SK-N-MC (cell line): ENCODE data around the gene CDH15.

Source experiments
- DNase-seq: peaks from one replicate; pipeline ENCODE4 v3.0.0-alpha.2; 2011; ENCODE audit warnings: low read depth, low spot score
- H3K27ac ChIP-seq: fragments of 200-600 bp; sonication (generic); 2 replicates; pipeline ENCODE4 v1.5.1; 2016; ENCODE audit warnings: mixed run types
- H3K36me3 ChIP-seq: fragments of 200-600 bp; sonication (generic); 2 replicates; pipeline ENCODE4 v1.6.1; 2017; ENCODE audit warnings: antibody characterized with exemption, low read length, mixed read lengths; ENCODE audit not compliant: insufficient read depth
- H3K4me3 ChIP-seq: fragments of 200-600 bp; sonication (generic); 2 replicates; pipeline ENCODE4 v1.5.1; 2016
- H3K9ac ChIP-seq: fragments of 200-600 bp; sonication (generic); 2 replicates; pipeline ENCODE4 v1.8.0; 2017; ENCODE audit warnings: mixed run types, mixed read lengths; ENCODE audit not compliant: insufficient read length
- H3K9me3 ChIP-seq: fragments of 200-600 bp; sonication (generic); 2 replicates; pipeline ENCODE4 v1.6.1; 2017; ENCODE audit warnings: low read depth, mild to moderate bottlenecking, antibody characterized with exemption, low read length, moderate library complexity, mixed read lengths
- EZH2 ChIP-seq: fragments of 200-600 bp; sonication (generic); IDR thresholded peaks from one replicate; pipeline ENCODE4 v1.6.1; 2017; ENCODE audit warnings: antibody characterized with exemption
- FOXP2 ChIP-seq: optimal IDR thresholded peaks from 2 replicates; pipeline ENCODE3; 2011; ENCODE audit warnings: mild to moderate bottlenecking, moderate library complexity; ENCODE audit not compliant: insufficient read depth; ENCODE audit errors: extremely low read length, control extremely low read depth
- POLR2AphosphoS5 ChIP-seq: IDR thresholded peaks from 2 replicates; pipeline ENCODE4 v1.6.1; 2012; ENCODE audit warnings: mild to moderate bottlenecking, low read depth, low read length, borderline replicate concordance

Gene CDH15

DNA sequence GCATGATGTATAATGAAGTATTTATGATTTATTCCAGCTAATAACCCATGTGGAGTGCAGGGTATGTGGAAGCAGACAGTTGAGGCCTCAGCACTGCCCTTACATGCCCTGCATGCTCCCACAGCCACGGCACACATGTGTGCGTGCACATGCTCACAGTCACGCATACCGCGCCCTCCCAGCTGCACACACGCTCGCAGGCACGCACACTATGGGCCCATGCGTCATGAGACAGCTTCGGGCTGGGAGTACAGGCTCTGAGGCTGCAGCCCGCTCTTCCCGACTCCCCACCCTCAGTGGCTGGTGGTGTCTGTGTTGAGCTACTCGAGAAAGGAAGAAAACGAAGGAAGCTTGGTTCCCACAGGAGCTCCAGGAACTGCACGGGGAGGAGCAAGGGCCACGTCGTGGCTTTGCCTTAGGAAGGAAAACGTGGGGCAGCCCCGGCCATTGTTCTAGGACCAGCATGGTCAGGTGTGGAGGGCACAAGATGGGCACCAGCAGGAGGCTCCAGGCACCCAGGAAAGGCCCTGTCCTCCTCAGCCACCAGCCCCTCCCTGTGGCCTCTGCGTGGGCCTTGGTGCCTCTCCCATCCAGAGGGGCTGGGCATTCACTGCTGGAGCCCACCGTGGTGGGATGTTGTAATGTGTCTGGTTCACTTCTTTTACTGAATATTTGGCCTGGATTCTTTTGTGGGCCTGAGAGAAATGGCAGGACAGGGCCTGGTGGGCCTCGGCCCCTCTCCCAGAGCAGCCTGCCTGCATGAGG is 27.5 kb upstream of the CDH15 start:
- DNase-seq: no peak

DNA sequence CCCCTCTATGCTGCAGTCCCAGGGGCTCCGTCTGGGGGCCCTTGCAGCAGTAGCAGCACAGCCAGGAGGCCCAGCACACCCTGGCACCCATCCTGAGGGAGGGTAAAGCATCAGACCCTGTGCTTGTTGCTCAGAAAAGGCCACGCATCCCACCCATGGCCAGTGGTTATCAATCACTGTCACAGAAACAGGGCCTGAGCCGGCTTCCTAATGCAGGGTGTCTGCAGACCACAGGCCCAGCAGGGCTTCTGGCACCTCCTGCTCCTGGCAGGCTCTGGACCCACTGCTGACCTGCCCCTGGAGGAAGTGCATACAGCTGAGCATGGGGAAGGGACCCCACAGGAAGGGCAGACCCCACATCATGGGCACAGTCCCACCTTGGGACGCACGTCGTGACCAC is 26.9 kb upstream of the CDH15 start:
- no peak overlapping the region for H3K9ac ChIP-seq
- no peak for DNase-seq
- TF ChIP-seq POLR2AphosphoS5 (no peak), FOXP2 (no peak), EZH2 (no peak)
- H3K27ac ChIP-seq: no peak overlapping the region
- H3K4me3 ChIP-seq: no peak overlapping the region
- no peaks in the 10 kb centered on the region for H3K36me3 ChIP-seq
- H3K9me3 ChIP-seq: no peaks in the 10 kb centered on the region

More for the DNA sequence above, 27.5 kb upstream of the CDH15 start:
- no peaks in the 10 kb centered on the region for H3K9me3 ChIP-seq
- H3K36me3 ChIP-seq: no peaks in the 10 kb centered on the region
- H3K4me3 ChIP-seq: no peak overlapping the region
- H3K9ac ChIP-seq: no peak overlapping the region
- TF ChIP-seq POLR2AphosphoS5: no peak
- TF ChIP-seq FOXP2: no peak
- TF ChIP-seq EZH2: no peak
- no peak overlapping the region for H3K27ac ChIP-seq

DNA sequence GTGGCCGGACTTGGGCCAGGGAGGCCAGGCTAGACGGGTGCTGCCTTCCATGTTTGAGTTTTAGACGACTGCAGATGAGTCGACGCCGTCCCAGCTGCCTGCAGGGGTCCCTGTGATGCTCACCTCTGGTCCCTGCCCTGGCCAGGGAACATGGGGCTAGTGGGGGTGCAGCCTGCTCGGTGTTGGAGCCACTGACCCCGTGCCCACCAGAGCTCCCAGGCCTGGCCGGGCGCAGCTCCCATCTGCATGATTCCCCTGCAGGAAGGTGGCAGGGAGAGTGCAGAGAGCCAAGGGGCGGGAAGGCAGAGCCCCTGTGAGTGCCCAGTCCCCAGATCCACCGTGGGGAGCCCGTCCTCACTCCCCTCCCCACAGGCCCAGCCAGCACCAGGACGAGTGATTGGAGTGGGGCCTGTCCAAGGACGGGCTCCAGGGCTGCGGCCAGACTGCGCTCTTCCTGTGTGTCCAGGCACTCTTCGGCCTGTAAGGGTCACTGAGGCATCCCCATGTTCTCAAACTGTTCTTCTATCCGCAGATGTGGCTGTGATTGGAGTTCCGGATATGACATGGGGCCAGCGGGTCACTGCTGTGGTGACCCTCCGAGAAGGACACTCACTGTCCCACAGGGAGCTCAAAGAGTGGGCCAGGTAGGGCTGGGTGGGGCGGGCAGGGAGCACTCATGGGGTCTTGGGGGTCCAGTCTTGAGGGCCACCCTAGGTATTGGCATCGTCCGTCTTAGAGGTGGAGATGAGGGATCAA is 26.0 kb upstream of the CDH15 start:
- no peak for TF ChIP-seq FOXP2
- no peaks in the 10 kb centered on the region for H3K9me3 ChIP-seq
- DNase-seq: no peak
- no peak overlapping the region for H3K4me3 ChIP-seq
- no peak overlapping the region for H3K9ac ChIP-seq
- H3K27ac ChIP-seq: no peak overlapping the region
- H3K36me3 ChIP-seq: no peaks in the 10 kb centered on the region

DNA sequence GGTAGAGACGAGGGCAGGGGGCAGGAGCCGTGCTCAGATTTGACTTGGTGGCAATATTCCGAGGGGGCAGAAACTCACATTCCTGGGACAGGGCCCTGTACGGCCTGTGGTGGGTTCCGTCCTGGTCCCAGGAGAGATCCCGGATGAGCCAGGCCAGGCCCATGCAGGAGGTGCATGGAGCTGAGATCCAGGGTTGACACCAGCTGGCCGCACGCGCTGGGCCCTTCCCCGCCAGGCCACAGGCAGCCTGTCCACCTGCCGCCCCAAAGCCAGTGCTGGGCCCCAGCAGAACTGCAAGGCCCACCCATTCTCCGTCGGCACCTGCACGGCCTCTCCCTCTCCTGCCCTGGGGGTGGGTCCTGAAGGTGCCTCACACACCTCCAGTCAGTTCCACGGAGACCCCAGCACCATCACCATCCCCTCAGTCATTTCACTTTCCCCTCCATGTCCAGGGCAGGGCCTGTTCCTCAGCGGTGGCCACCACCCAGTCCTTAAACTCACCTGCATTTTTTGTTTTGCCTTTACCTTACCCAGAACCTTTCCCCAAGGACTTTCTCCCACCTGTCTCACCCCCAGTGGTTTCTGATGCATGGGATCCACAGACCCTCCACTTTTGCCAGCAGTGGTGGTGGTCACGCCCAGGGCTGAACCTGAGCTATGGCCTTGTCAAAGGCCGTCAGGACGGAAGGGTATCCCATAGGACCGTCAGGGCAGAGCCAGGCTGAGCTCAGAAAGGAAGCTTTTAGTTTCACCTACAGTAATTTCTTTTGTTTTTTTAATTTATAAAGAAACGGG is 25.1 kb upstream of the CDH15 start:
- Histone ChIP-seq H3K4me3 (no peak overlapping the region), H3K27ac (no peak overlapping the region), H3K9ac (no peak overlapping the region), H3K36me3 (no peaks in the 10 kb centered on the region), H3K9me3 (no peaks in the 10 kb centered on the region)
- DNase-seq: no peak
- TF ChIP-seq FOXP2 (no peak), EZH2 (no peak), POLR2AphosphoS5 (no peak)

GRCh38 chr16:89147085-89147817 is 24.3 kb upstream of the CDH15 start:
- DNase-seq: no peak
- TF ChIP-seq EZH2 (no peak), FOXP2 (no peak), POLR2AphosphoS5 (no peak)
- no peak overlapping the region for H3K27ac ChIP-seq
- H3K36me3 ChIP-seq: no peaks in the 10 kb centered on the region
- H3K9ac ChIP-seq: no peak overlapping the region
- no peak overlapping the region for H3K4me3 ChIP-seq
- no peaks in the 10 kb centered on the region for H3K9me3 ChIP-seq

GRCh38 chr16:89149386-89149785 is 22.2 kb upstream of the CDH15 start:
- TF ChIP-seq FOXP2: no peak
- TF ChIP-seq POLR2AphosphoS5: no peak
- TF ChIP-seq EZH2: no peak
- Histone ChIP-seq H3K9me3 (no peaks in the 10 kb centered on the region), H3K36me3 (no peaks in the 10 kb centered on the region), H3K27ac (no peak overlapping the region), H3K4me3 (no peak overlapping the region), H3K9ac (no peak overlapping the region)
- DNase-seq: no peak

GRCh38 chr16:89150090-89150835 is 21.3 kb upstream of the CDH15 start:
- H3K27ac ChIP-seq: no peak overlapping the region
- H3K4me3 ChIP-seq: no peak overlapping the region
- no peak overlapping the region for H3K9ac ChIP-seq
- no peaks in the 10 kb centered on the region for H3K36me3 ChIP-seq
- no peak for DNase-seq
- H3K9me3 ChIP-seq: no peaks in the 10 kb centered on the region
- TF ChIP-seq EZH2 (no peak), FOXP2 (no peak), POLR2AphosphoS5 (no peak)

DNA sequence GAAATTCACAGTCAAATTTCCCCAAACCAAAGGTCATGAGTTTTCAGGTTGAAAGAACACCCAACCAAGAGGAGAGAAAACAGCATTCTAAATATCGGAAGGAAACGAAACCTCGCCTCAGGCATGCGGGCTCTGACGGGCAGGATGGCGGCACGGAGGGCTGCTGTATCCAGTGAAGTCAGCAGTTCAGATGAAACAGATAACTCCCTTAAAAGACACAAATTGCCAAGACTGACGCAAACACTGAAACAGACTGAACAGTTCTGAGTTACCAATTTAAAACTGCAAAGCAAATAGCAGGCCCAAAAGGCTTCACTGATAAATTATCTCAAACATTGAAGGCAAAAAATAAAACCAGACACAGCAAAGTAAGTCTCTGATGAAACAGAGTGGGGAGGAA is 20.6 kb upstream of the CDH15 start:
- no peak for DNase-seq
- Histone ChIP-seq H3K36me3 (no peaks in the 10 kb centered on the region), H3K9ac (no peak overlapping the region), H3K9me3 (no peaks in the 10 kb centered on the region), H3K27ac (no peak overlapping the region), H3K4me3 (no peak overlapping the region)
- TF ChIP-seq FOXP2 (no peak), POLR2AphosphoS5 (no peak), EZH2 (no peak)
